ENCODE measurements around the gene CCBE1. TPM values are rescaled to one million over a fixed set of nuclear protein-coding genes. Genes with fewer than 3 reads are reported as not detected.
A peak's percentile ranks its signal among the peaks of the same experiment; 100 is the strongest.

The CCBE1 gene
- total RNA-seq, 1 donor from 2014 or later = 4.1 TPM

DNA sequence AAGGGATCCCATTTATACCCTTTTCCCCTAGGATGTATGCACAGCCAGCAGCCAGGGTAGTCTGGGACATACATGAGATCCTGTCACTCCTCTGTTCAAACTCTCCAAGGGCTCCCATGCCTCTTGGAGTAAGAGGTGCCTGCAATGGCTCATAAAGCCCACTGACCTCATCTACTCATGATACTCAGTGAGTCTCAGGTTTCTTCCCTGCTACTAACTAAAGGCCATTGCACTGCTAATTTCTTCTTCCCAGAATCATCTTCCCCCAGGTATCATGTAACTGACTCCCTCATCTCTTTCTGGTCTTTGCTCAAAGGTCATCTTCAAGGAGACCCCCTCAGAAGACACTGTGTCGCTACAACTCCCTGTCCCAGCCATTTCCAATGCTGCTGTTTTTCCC lies 68.2 kb downstream of the CCBE1 start:
- peaks cover 1% of the 10 kb centered on the region for H3K4me1 Mint-ChIP-seq (ENCODE audit: low read depth, unreplicated experiment)
- no peaks in the 10 kb centered on the region for H3K9me3 ChIP-seq (ENCODE audit: insufficient read depth, low read depth, low read length)
- no peak for TF ChIP-seq EZH2 (IDR thresholded peaks at IDR 0.05; ENCODE audit: insufficient read depth, low read length)
- TF ChIP-seq, protein P1, sequence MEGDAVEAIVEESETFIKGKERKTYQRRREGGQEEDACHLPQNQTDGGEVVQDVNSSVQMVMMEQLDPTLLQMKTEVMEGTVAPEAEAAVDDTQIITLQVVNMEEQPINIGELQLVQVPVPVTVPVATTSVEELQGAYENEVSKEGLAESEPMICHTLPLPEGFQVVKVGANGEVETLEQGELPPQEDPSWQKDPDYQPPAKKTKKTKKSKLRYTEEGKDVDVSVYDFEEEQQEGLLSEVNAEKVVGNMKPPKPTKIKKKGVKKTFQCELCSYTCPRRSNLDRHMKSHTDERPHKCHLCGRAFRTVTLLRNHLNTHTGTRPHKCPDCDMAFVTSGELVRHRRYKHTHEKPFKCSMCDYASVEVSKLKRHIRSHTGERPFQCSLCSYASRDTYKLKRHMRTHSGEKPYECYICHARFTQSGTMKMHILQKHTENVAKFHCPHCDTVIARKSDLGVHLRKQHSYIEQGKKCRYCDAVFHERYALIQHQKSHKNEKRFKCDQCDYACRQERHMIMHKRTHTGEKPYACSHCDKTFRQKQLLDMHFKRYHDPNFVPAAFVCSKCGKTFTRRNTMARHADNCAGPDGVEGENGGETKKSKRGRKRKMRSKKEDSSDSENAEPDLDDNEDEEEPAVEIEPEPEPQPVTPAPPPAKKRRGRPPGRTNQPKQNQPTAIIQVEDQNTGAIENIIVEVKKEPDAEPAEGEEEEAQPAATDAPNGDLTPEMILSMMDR (IDR thresholded peaks at IDR 0.05; ENCODE audit: insufficient read depth, low read depth, low read length) = no peak
- H3K4me3 ChIP-seq (ENCODE audit: insufficient read depth, low read depth, low read length) = no peak overlapping the region
- peaks cover 7% of the 10 kb centered on the region for H4K20me1 ChIP-seq (ENCODE audit: insufficient read depth, low read length)
- no peak overlapping the region for H3K4me2 ChIP-seq (ENCODE audit: low read length)
- H3K9ac ChIP-seq (ENCODE audit: low read length) = no peak overlapping the region
- DNase-seq (ENCODE audit: low read depth) (no peak), FAIRE-seq (no peak)
- H3K27me3 ChIP-seq (ENCODE audit: insufficient read depth, low read length) = no peaks in the 10 kb centered on the region
- H3K4me3 Mint-ChIP-seq (ENCODE audit: unreplicated experiment) = no peak overlapping the region
- H3K4me1 ChIP-seq (ENCODE audit: insufficient read depth, low read length) = peaks cover 4% of the 10 kb centered on the region
- H2AFZ ChIP-seq (ENCODE audit: low read depth, low read length) = no peak overlapping the region
- no peaks in the 10 kb centered on the region for H3K79me2 ChIP-seq (ENCODE audit: insufficient read depth, low read length)
- H3K36me3 Mint-ChIP-seq (ENCODE audit: low read depth, unreplicated experiment) = no peaks in the 10 kb centered on the region
- H3K27ac Mint-ChIP-seq (ENCODE audit: unreplicated experiment) = no peak overlapping the region
- H3K9me3 Mint-ChIP-seq (ENCODE audit: unreplicated experiment) = peaks cover 3% of the 10 kb centered on the region
- H3K27me3 Mint-ChIP-seq (ENCODE audit: low read depth, unreplicated experiment) = peaks cover 11% of the 10 kb centered on the region
- H3K27ac ChIP-seq (ENCODE audit: low read depth, low read length) = no peak overlapping the region
- H3K36me3 ChIP-seq (ENCODE audit: insufficient read depth, low read length) = no peaks in the 10 kb centered on the region

DNA sequence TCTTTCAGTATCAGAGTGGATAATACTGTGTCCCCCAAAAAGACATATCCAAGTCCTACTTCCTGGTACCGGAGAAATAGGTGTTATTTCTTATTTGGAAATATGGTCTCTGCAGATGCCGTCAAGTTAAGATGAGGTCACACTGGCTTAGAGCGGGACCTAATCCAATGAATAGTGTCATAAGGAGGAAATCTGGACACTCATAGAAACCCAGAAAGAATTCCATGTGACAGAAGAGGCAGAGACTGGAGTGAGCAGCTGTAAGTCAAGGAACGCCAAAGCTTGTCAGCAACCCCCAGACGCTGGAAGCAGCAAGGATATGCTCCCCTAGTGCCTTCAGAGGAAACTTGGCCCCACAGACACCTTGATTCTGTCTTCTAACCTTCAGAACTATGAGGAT lies 69.8 kb downstream of the CCBE1 start:
- TF ChIP-seq EZH2 (IDR thresholded peaks at IDR 0.05; ENCODE audit: insufficient read depth, low read length) = no peak
- TF ChIP-seq, protein P1 (IDR thresholded peaks at IDR 0.05; ENCODE audit: insufficient read depth, low read depth, low read length) = no peak
- Histone ChIP-seq H3K27me3 (ENCODE audit: insufficient read depth, low read length) (no peaks in the 10 kb centered on the region), H3K9me3 (ENCODE audit: insufficient read depth, low read depth, low read length) (no peaks in the 10 kb centered on the region), H3K4me2 (ENCODE audit: low read length) (no peak overlapping the region), H2AFZ (ENCODE audit: low read depth, low read length) (no peak overlapping the region), H3K9ac (ENCODE audit: low read length) (no peak overlapping the region), H3K79me2 (ENCODE audit: insufficient read depth, low read length) (no peaks in the 10 kb centered on the region), H3K27ac (ENCODE audit: low read depth, low read length) (no peak overlapping the region), H3K4me3 (ENCODE audit: insufficient read depth, low read depth, low read length) (no peak overlapping the region), H3K36me3 (ENCODE audit: insufficient read depth, low read length) (no peaks in the 10 kb centered on the region), H4K20me1 (ENCODE audit: insufficient read depth, low read length) (peaks cover 12% of the 10 kb centered on the region), H3K4me1 (ENCODE audit: insufficient read depth, low read length) (peaks cover 13% of the 10 kb centered on the region)
- H3K9me3 Mint-ChIP-seq (ENCODE audit: unreplicated experiment) = peaks cover 3% of the 10 kb centered on the region
- no peak overlapping the region for H3K27ac Mint-ChIP-seq (ENCODE audit: unreplicated experiment)
- H3K4me3 Mint-ChIP-seq (ENCODE audit: unreplicated experiment) = no peak overlapping the region
- H3K36me3 Mint-ChIP-seq (ENCODE audit: low read depth, unreplicated experiment) = no peaks in the 10 kb centered on the region
- H3K27me3 Mint-ChIP-seq (ENCODE audit: low read depth, unreplicated experiment) = peaks cover 13% of the 10 kb centered on the region
- FAIRE-seq (no peak), DNase-seq (ENCODE audit: low read depth) (no peak)
- peaks cover 4% of the 10 kb centered on the region for H3K4me1 Mint-ChIP-seq (ENCODE audit: low read depth, unreplicated experiment)

DNA sequence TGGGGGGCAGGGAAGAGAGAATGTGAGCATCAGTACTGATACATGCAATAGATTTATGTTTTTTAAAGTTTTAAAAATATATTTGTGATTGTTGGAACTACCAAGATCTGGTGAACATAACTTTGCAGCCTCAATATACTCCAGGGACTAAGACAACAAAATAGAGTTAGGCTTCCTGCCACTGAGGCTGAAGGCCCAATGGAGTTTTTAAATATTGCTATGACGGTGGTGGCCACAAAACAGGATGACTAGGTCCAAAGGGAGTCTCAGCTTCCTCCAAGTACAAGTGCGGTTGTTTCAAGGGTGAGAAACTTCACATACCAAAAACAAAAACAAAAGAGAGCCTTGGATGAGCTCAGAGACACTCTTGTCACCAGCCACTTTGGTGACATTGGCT lies 72.9 kb downstream of the CCBE1 start:
- peaks cover 11% of the 10 kb centered on the region for H3K27me3 Mint-ChIP-seq (ENCODE audit: low read depth, unreplicated experiment)
- Histone ChIP-seq H3K4me2 (ENCODE audit: low read length) (peak overlapping the region; percentile 42), H4K20me1 (ENCODE audit: insufficient read depth, low read length) (peaks cover 30% of the 10 kb centered on the region), H3K9me3 (ENCODE audit: insufficient read depth, low read depth, low read length) (no peaks in the 10 kb centered on the region), H3K27me3 (ENCODE audit: insufficient read depth, low read length) (peaks cover 2% of the 10 kb centered on the region), H3K4me1 (ENCODE audit: insufficient read depth, low read length) (peaks cover 13% of the 10 kb centered on the region), H3K9ac (ENCODE audit: low read length) (no peak overlapping the region), H3K27ac (ENCODE audit: low read depth, low read length) (no peak overlapping the region), H3K36me3 (ENCODE audit: insufficient read depth, low read length) (no peaks in the 10 kb centered on the region), H2AFZ (ENCODE audit: low read depth, low read length) (no peak overlapping the region), H3K4me3 (ENCODE audit: insufficient read depth, low read depth, low read length) (no peak overlapping the region), H3K79me2 (ENCODE audit: insufficient read depth, low read length) (no peaks in the 10 kb centered on the region)
- no peak for TF ChIP-seq EZH2 (IDR thresholded peaks at IDR 0.05; ENCODE audit: insufficient read depth, low read length)
- TF ChIP-seq, protein P1 (IDR thresholded peaks at IDR 0.05; ENCODE audit: insufficient read depth, low read depth, low read length) = no peak
- no peak overlapping the region for H3K4me3 Mint-ChIP-seq (ENCODE audit: unreplicated experiment)
- no peaks in the 10 kb centered on the region for H3K36me3 Mint-ChIP-seq (ENCODE audit: low read depth, unreplicated experiment)
- peaks cover 3% of the 10 kb centered on the region for H3K9me3 Mint-ChIP-seq (ENCODE audit: unreplicated experiment)
- no peak for DNase-seq (ENCODE audit: low read depth)
- H3K4me1 Mint-ChIP-seq (ENCODE audit: low read depth, unreplicated experiment) = peaks cover 4% of the 10 kb centered on the region
- H3K27ac Mint-ChIP-seq (ENCODE audit: unreplicated experiment) = no peak overlapping the region
- no peak for FAIRE-seq
